GM10847 (cell line): ENCODE data around the gene TBL1Y.

Experiments
- POLR2A ChIP-seq: IDR thresholded peaks from 2 replicates; pipeline ENCODE4 v1.6.1; 2011; ENCODE audit not compliant: insufficient read length; ENCODE audit errors: extremely low read depth

The TBL1Y gene

GRCh38 chrY:6910372-6911252, at the start of gene TBL1Y:
Gene TBL1Y (plus strand): TSS chrY:6910697. CDS start chrY:7025085, 114,388 bp downstream.
- TF ChIP-seq POLR2A, result no peak

- TF ChIP-seq POLR2A, result no peak
Observed at GRCh38 chrY:6894496-6894895, 16.0 kb upstream of the TBL1Y start.

GRCh38 chrY:6895236-6895635, 15.3 kb upstream of the TBL1Y start:
- TF ChIP-seq POLR2A, result no peak

- no peak for TF ChIP-seq POLR2A
Observed at GRCh38 chrY:6907591-6907990, 2.9 kb upstream of the TBL1Y start.

GRCh38 chrY:6909118-6909521, 1.4 kb upstream of the TBL1Y start:
- TF ChIP-seq POLR2A, result no peak

GRCh38 chrY:6909856-6910255, 641 bp upstream of the TBL1Y start:
- TF ChIP-seq POLR2A, result no peak

GRCh38 chrY:6911253-6911881, 870 bp downstream of the TBL1Y start, which contains the start of gene AMELY:
Gene AMELY (minus strand): TSS chrY:6911752. CDS start chrY:6872608, 39,144 bp downstream.
- no peak for TF ChIP-seq POLR2A

GRCh38 chrY:6913362-6913761, 2.9 kb downstream of the TBL1Y start:
- no peak for TF ChIP-seq POLR2A

- no peak for TF ChIP-seq POLR2A
Observed at GRCh38 chrY:6921061-6921460, 10.6 kb downstream of the TBL1Y start.

- TF ChIP-seq POLR2A, result no peak
Observed at GRCh38 chrY:6928265-6928664, 17.8 kb downstream of the TBL1Y start.

GRCh38 chrY:6929237-6929636, 18.7 kb downstream of the TBL1Y start:
- TF ChIP-seq POLR2A, result no peak

GRCh38 chrY:6931779-6932396, 21.4 kb downstream of the TBL1Y start:
- TF ChIP-seq POLR2A, result no peak

- no peak for TF ChIP-seq POLR2A
Observed at GRCh38 chrY:6935497-6935896, 25.0 kb downstream of the TBL1Y start.

- TF ChIP-seq POLR2A, result no peak
Observed at GRCh38 chrY:6947695-6948094, 37.2 kb downstream of the TBL1Y start.

- no peak for TF ChIP-seq POLR2A
Observed at GRCh38 chrY:6948378-6948777, 37.9 kb downstream of the TBL1Y start.

GRCh38 chrY:6949947-6950346, 39.5 kb downstream of the TBL1Y start:
- no peak for TF ChIP-seq POLR2A

GRCh38 chrY:6964732-6965131, 54.2 kb downstream of the TBL1Y start:
- TF ChIP-seq POLR2A, result no peak

- TF ChIP-seq POLR2A, result no peak
Observed at GRCh38 chrY:6966521-6966920, 56.0 kb downstream of the TBL1Y start.
